HepG2 (cell line): ENCODE measurements around the gene AKIP1.

Source experiments
- FOXJ3 ChIP-seq: sonication (generic); formaldehyde crosslinking; IDR thresholded peaks from 2 replicates; pipeline ENCODE4 v1.4.0; 2020; ENCODE audit warnings: missing genetic modification reagents, mild to moderate bottlenecking, borderline replicate concordance
- PHF8 ChIP-seq: sonication (generic); formaldehyde crosslinking; IDR thresholded peaks from 2 replicates; pipeline ENCODE4 v1.5.0; 2020; ENCODE audit warnings: missing genetic modification reagents

- TF ChIP-seq PHF8 (no peak), FOXJ3 (no peak)
Measured at GRCh38 chr11:8907116-8907515, 3.9 kb upstream of the AKIP1 start.
